Measurements from ENCODE around the gene MAGI1.

Gene MAGI1

DNA sequence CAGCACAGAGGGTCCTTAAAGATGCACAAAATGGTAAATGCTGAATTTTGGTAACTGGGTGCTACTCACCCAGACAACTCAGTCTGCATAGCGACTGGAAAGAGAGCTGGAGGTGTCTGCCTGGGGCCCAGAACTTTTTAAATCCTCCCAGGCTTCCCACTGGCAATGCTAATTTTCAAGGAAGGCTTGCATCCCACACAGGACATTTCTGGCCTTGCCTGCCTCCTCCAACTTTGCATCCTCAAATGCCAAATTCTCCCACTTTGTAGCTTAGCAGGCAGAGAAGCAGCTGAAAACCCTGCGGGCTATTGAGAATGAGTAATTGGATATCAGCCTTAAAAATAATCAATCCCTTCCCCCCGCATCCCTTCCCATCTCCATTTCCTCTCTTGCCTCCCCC, 694.3 kb downstream of the MAGI1 start:
- no peak for ATAC-seq
- Mint-ChIP-seq H3K36me3 (no peaks in the 10 kb centered on the region), H3K27ac (no peak overlapping the region), H3K4me1 (no peaks in the 10 kb centered on the region), H3K9me3 (peaks cover 6% of the 10 kb centered on the region), H3K27me3 (no peaks in the 10 kb centered on the region), H3K4me3 (no peak overlapping the region)

DNA sequence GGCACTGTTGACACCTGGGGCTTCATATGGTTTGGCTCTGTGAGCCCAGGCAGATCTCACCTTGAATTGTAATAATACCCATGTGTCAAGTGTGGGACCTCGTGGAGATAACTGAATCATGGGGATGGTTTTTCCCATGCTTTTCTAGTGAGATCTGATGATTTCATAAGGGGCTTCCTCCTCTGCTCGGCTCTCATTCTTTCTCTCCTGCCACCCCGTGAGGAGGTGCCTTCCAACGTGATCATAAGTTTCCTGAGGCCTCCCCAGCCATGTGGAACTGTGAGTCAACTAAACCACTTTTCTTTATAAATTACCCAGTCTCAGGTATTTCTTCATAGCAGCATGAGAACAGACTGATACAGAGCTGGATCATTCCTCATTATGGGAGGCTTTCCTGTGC, 695.0 kb downstream of the MAGI1 start:
- Mint-ChIP-seq H3K27me3 (no peaks in the 10 kb centered on the region), H3K4me1 (no peaks in the 10 kb centered on the region)
- no peak for ATAC-seq

DNA sequence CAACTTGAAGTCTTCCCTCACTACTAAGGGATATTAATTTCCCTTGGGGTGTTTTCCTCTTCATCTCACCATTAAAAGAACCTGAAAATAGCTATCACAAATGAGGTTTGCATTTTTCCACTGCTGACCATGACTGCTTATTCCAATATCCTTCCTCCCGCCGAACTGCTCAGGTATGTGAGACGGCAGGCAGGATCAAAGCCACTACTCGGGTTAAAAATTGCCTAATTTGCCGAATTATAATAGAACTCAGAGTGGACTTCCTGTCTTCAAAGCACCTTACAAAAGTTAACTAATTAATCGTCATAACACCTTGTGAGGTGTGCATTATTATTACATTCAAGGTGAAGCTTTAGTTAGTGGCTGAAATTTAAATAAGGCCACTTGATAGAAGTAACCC, 695.7 kb downstream of the MAGI1 start:
- ATAC-seq, result no peak
- H3K4me3 Mint-ChIP-seq, result no peak overlapping the region
- H3K36me3 Mint-ChIP-seq, result no peaks in the 10 kb centered on the region
- H3K9me3 Mint-ChIP-seq, result peaks cover 4% of the 10 kb centered on the region
- H3K4me1 Mint-ChIP-seq, result no peaks in the 10 kb centered on the region
- no peaks in the 10 kb centered on the region for H3K27me3 Mint-ChIP-seq
- H3K27ac Mint-ChIP-seq, result no peak overlapping the region

More for the DNA sequence above, 695.0 kb downstream of the MAGI1 start:
- H3K27ac Mint-ChIP-seq, result no peak overlapping the region
- H3K9me3 Mint-ChIP-seq, result peaks cover 4% of the 10 kb centered on the region
- no peaks in the 10 kb centered on the region for H3K36me3 Mint-ChIP-seq
- no peak overlapping the region for H3K4me3 Mint-ChIP-seq

DNA sequence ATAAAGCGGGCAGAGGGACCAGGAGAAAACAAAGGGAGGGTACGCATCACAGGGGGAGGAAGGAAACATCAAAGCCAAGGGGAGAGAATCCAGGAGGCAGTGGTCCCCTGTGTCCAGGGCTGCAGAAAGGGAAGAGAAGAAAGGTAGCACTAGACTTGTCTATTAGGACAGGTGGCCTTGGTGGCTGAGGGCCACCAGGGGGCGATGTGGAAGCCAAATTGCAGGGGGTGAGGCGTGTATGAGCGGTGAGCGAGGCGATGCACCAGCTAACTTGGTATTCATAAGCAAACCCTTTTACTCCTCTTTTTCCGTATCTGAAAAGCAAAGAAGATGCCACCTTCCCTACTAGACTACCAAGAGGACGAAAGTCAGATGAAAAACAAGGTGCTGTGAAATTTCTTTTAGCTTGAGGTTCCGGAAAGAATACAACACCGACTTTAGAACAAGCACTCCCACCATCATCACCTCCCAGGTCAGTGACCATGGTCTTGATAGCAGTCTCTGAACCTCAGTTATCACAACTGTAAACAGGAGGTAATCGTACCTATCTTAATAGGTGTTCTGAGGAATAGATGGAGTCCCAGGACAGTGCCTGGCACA, 696.5 kb downstream of the MAGI1 start:
- Mint-ChIP-seq H3K27ac (no peak overlapping the region), H3K9me3 (peaks cover 4% of the 10 kb centered on the region), H3K4me1 (no peaks in the 10 kb centered on the region), H3K4me3 (no peak overlapping the region), H3K27me3 (no peaks in the 10 kb centered on the region), H3K36me3 (no peaks in the 10 kb centered on the region)
- ATAC-seq, result no peak

DNA sequence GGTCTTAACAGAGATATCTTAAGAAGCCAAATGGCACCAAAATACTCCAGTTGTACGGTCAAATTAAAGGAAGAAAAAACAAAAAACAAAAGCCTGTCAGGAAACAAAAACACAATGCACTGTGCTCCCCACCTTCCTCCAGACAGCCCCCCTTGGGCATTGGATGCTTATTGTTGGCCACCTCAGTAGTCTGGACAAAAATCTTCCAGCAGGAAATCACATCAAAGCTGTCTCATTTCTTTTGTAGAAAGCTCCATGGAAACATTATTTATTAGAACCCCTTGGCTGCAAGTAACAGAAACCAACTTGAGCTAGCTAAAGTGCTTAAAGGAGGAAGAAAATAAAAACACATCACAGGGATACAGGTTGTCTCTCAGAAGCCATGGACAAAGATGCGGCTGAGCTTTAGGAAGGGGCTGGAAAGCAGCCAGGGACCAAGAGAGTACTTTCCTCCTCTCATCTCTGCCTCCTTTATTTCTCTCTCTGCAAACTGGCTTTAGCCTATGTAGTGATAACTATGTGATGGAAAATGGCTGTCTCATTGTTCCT, 699.5 kb downstream of the MAGI1 start:
- H3K4me1 Mint-ChIP-seq, result no peaks in the 10 kb centered on the region
- H3K27me3 Mint-ChIP-seq, result no peaks in the 10 kb centered on the region
- H3K36me3 Mint-ChIP-seq, result no peaks in the 10 kb centered on the region
- H3K4me3 Mint-ChIP-seq, result no peak overlapping the region
- no peak for ATAC-seq
- H3K27ac Mint-ChIP-seq, result no peak overlapping the region
- H3K9me3 Mint-ChIP-seq, result peaks cover 10% of the 10 kb centered on the region

DNA sequence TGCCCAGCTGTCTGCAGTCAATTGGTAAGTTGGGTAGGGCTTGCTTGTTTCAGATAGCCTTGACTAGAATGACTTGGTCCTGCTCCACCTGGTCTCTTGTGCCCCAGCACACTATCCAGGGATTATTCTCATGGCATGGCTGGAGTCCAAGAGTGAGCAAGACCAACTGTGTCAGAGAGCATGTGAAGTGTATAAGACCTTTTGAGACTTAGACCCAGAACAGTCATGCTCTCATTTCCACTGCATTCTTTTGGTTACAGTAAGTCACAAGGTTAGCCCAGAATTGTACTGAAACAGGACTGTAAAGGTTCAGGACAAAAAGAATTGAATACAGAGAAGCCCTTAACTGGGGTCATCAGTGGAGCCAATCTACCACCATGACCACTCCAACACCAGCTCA, 700.1 kb downstream of the MAGI1 start:
- Mint-ChIP-seq H3K36me3 (no peaks in the 10 kb centered on the region), H3K9me3 (peaks cover 10% of the 10 kb centered on the region), H3K4me3 (no peak overlapping the region), H3K4me1 (no peaks in the 10 kb centered on the region), H3K27me3 (no peaks in the 10 kb centered on the region), H3K27ac (no peak overlapping the region)
- ATAC-seq, result no peak

DNA sequence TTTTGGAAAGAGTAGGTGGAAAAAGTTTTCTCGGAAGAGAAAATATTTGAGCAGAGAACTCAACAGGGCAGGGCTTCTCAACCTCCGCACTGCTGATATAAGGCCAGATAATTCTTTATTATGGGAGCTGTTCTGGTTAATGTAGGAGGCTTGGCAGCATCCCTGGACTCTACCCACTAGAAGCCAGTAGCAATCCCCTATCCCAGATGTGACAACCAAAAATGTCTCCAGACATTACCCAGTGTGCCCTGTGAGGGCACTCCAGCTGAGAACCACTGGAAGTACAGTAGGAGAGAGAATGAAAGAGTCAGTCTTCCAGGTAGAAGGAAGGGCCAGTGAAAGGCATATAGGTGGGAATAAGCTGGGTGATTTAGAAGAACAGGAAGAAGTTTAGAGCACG, 703.1 kb downstream of the MAGI1 start:
- H3K4me3 Mint-ChIP-seq, result no peak overlapping the region
- H3K27ac Mint-ChIP-seq, result no peak overlapping the region
- peaks cover 10% of the 10 kb centered on the region for H3K9me3 Mint-ChIP-seq
- no peaks in the 10 kb centered on the region for H3K27me3 Mint-ChIP-seq
- no peaks in the 10 kb centered on the region for H3K36me3 Mint-ChIP-seq
- H3K4me1 Mint-ChIP-seq, result no peaks in the 10 kb centered on the region
- no peak for ATAC-seq

DNA sequence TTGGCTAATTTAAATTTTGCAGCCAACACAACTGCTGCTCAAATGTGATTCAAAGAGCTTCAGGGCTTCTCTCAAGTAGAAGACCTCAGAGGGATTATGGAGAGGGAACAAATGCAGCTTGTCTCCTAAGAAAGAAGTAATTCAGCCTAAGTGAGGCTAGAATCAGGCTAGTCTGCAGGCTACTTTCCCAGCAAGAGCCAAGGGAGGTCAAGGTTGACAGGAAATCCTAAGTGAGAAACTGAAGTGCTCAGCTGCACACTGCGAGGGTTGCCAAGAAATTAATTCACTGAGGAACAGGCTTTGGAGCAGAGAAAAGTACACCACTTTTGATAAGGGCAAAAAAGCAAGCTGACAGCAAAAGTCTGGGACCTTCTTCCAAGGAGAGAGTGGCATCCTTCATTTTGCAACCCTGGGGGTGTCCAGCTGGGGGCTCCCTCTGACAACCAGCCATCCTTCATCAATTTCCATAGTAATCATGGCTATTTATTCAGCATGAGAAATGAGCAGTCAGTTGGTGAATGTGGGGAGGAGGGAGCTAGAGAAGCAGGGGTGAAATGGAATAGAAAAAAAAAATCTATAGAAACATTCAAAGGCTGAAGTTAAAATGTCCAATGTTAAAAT, 704.6 kb downstream of the MAGI1 start:
- no peak overlapping the region for H3K4me3 Mint-ChIP-seq
- H3K27ac Mint-ChIP-seq, result no peak overlapping the region

DNA sequence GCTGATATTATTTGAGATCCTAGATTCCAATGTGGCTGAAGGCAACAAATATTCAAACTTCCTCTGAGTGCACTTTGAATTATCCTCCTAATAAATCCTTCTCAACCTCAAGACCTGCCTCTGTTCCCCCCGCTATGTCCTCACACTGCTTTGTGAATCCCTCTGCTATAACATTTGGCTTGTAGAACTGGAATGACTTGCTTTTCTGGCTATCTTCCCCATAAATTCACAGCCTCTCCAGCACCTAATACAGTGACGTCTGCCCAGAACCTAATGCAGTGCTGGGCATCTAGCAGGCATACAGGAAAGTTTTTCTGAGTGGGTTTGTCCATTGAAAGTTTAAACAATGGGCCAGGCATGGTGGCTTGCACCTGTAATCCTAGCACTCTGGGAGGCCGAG, 707.0 kb downstream of the MAGI1 start:
- Mint-ChIP-seq H3K4me3 (no peak overlapping the region), H3K27ac (no peak overlapping the region), H3K4me1 (no peaks in the 10 kb centered on the region), H3K27me3 (no peaks in the 10 kb centered on the region), H3K36me3 (no peaks in the 10 kb centered on the region), H3K9me3 (peaks cover 6% of the 10 kb centered on the region)
- ATAC-seq, result no peak

More for the DNA sequence above, 704.6 kb downstream of the MAGI1 start:
- peaks cover 6% of the 10 kb centered on the region for H3K9me3 Mint-ChIP-seq
- no peaks in the 10 kb centered on the region for H3K4me1 Mint-ChIP-seq
- no peak for ATAC-seq
- no peaks in the 10 kb centered on the region for H3K27me3 Mint-ChIP-seq
- no peaks in the 10 kb centered on the region for H3K36me3 Mint-ChIP-seq

DNA sequence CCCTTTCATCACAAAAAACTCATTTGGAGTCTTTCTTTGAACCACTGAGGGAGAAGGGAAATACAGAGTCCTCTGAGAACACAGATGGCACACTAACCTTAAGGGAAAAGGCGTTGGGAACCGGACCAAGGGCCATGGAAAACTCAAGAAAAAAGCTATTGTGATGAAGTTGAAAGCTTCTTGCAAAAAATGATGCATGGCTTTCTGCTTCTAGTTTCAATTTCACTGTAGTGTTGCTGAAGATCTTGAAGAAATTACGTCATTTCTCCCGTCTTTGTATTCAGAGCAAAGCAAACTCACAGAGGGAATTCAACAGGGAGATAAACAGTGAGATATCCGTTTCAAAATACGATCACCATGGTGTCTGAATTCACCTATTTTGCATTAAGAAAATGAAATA, 708.6 kb downstream of the MAGI1 start:
- Mint-ChIP-seq H3K36me3 (no peaks in the 10 kb centered on the region), H3K27me3 (no peaks in the 10 kb centered on the region), H3K9me3 (peaks cover 3% of the 10 kb centered on the region), H3K4me1 (no peaks in the 10 kb centered on the region), H3K27ac (no peak overlapping the region), H3K4me3 (no peak overlapping the region)
- no peak for ATAC-seq

DNA sequence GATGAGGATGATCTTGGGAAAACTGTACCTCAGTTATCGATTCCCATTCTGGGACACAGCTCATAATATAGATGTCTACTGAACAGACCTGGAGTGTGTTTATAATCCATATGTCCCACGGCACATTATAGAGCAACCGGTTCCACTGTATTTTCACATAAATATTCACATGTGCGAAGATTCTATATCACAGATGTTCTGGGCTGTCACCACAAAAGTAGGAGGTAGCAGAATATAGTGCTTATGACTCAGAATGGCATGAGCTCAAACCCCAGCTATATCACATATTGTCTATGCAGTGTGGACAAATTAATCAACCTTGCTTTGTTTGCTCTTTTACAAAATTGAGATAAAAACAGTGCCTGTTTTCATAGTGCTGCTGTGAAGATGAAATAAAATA, 710.6 kb downstream of the MAGI1 start:
- Mint-ChIP-seq H3K4me3 (no peak overlapping the region), H3K27ac (no peak overlapping the region), H3K27me3 (no peaks in the 10 kb centered on the region), H3K36me3 (no peaks in the 10 kb centered on the region), H3K9me3 (peaks cover 7% of the 10 kb centered on the region), H3K4me1 (no peaks in the 10 kb centered on the region)
- no peak for ATAC-seq

DNA sequence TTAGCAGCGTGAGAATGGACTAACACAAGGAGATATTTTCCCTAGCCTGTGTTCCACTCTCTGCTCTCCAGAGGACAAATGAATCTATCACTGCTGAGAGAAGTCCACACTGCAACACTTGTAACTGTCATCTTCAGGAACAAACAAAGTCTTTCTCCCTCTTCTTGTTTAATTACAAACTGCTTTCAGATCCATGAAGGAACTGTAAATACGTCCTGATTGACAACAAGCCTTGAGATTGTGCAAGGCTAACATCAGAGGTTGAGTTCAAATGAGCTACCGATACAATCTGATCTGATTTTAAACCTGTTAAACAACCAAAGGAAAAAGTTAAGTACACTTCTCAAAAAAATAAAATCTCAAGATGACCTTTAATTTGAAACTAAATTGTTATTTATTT, 712.1 kb downstream of the MAGI1 start:
- no peak for ATAC-seq
- H3K27me3 Mint-ChIP-seq, result no peaks in the 10 kb centered on the region
- no peaks in the 10 kb centered on the region for H3K36me3 Mint-ChIP-seq
- peaks cover 10% of the 10 kb centered on the region for H3K9me3 Mint-ChIP-seq
- H3K4me3 Mint-ChIP-seq, result no peak overlapping the region
- H3K4me1 Mint-ChIP-seq, result no peaks in the 10 kb centered on the region
- H3K27ac Mint-ChIP-seq, result no peak overlapping the region

DNA sequence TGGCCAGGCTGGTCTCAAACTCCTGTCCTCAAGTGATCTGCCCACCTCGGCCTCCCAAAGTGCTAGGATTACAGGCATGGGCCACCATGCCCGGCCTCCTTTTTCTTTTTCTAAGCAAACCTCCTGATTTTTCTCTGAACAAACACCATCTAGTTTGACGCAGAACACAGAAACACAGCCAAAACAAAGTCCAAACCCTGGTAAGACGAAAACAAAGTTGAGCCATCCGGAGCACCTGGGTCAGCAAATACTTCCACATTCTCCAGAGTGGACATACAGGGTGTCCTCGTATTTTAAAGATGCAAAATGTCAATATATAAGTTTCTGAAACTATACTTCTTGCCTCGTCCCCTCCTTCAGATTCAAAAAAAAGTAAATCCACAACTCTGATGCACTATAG, 715.8 kb downstream of the MAGI1 start:
- Mint-ChIP-seq H3K36me3 (no peaks in the 10 kb centered on the region), H3K4me3 (no peak overlapping the region), H3K4me1 (no peaks in the 10 kb centered on the region), H3K27me3 (no peaks in the 10 kb centered on the region), H3K9me3 (peaks cover 18% of the 10 kb centered on the region), H3K27ac (no peak overlapping the region)
- ATAC-seq, result no peak

DNA sequence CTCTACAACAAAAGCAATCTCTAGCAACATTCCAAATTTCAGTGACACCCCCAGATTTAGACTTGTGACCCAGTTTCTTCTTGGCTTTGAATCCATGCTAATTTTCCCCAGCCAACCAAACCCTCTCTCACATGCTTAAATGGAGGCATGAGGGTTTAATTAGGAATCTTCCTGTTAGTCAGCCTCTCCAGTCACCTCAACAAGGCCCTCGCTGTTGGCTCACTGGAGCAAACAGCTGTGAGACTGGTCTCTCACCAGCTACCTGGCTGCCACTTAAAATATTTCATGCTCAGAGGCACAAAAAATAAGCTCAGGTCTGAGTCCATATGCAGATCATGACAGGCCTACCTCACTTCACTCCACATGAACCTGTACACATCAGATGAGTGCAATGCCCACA, 720.5 kb downstream of the MAGI1 start:
- no peaks in the 10 kb centered on the region for H3K4me1 Mint-ChIP-seq
- H3K9me3 Mint-ChIP-seq, result peaks cover 19% of the 10 kb centered on the region
- no peak overlapping the region for H3K4me3 Mint-ChIP-seq
- H3K36me3 Mint-ChIP-seq, result no peaks in the 10 kb centered on the region
- no peak for ATAC-seq
- H3K27me3 Mint-ChIP-seq, result no peaks in the 10 kb centered on the region
- H3K27ac Mint-ChIP-seq, result no peak overlapping the region

DNA sequence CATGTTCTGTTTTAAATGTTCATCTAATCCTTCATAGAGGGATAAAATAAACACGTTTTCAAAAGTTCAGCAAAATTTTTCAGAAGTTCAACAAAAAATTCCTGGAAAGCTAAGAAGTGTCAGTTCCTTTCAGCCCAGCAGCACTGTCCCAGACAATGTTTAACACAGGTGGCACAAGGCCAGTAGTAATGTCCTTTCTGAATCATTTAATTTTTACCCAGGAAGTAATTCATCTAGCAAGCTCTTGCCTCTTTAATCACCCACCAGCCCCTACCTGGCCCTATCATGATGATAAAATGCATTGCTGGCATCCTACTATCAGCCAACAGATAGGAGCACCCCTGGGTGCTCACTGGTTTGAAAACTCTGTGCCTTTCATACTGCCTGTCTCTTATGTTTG, 723.8 kb downstream of the MAGI1 start:
- H3K4me1 Mint-ChIP-seq, result no peaks in the 10 kb centered on the region
- no peaks in the 10 kb centered on the region for H3K36me3 Mint-ChIP-seq
- no peaks in the 10 kb centered on the region for H3K27me3 Mint-ChIP-seq
- H3K27ac Mint-ChIP-seq, result no peak overlapping the region
- no peak overlapping the region for H3K4me3 Mint-ChIP-seq
- ATAC-seq, result no peak
- H3K9me3 Mint-ChIP-seq, result peaks cover 12% of the 10 kb centered on the region

DNA sequence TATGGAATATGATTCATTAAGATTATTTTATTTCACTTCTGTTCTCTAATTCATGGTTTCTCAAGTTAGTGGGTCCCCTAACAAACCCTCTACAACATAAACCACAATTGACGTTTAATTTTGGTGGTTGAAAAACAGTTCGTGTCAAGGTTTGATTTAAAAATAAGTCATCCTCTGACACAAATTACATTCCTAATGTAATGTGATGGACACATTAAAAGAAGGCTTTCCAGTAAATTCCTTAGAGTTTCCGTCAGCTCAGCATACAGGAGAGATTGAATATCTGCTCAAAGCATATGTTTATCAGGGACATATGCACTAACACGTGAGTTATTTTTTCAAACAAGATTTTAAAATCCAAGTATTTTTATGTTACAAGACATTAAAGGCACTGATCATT, 724.4 kb downstream of the MAGI1 start:
- H3K9me3 Mint-ChIP-seq, result peaks cover 14% of the 10 kb centered on the region
- H3K36me3 Mint-ChIP-seq, result no peaks in the 10 kb centered on the region
- no peaks in the 10 kb centered on the region for H3K4me1 Mint-ChIP-seq
- no peaks in the 10 kb centered on the region for H3K27me3 Mint-ChIP-seq
- no peak for ATAC-seq
- no peak overlapping the region for H3K4me3 Mint-ChIP-seq
- no peak overlapping the region for H3K27ac Mint-ChIP-seq
